Activated effector memory CD4-positive, alpha-beta T cell treated with anti-CD3 and anti-CD28 coated beads, Interleukin-2, amount 50 U/mL, for 16 hours (primary cell): ENCODE measurements around the gene TNNI2.

Experiments used
- DNase-seq: peaks from one replicate; pipeline ENCODE4 v3.0.0-alpha.2; 2020

Gene TNNI2

GRCh38 chr11:1847006-1847735, 8.4 kb downstream of the TNNI2 start:
- DNase-seq = no peak

DNA sequence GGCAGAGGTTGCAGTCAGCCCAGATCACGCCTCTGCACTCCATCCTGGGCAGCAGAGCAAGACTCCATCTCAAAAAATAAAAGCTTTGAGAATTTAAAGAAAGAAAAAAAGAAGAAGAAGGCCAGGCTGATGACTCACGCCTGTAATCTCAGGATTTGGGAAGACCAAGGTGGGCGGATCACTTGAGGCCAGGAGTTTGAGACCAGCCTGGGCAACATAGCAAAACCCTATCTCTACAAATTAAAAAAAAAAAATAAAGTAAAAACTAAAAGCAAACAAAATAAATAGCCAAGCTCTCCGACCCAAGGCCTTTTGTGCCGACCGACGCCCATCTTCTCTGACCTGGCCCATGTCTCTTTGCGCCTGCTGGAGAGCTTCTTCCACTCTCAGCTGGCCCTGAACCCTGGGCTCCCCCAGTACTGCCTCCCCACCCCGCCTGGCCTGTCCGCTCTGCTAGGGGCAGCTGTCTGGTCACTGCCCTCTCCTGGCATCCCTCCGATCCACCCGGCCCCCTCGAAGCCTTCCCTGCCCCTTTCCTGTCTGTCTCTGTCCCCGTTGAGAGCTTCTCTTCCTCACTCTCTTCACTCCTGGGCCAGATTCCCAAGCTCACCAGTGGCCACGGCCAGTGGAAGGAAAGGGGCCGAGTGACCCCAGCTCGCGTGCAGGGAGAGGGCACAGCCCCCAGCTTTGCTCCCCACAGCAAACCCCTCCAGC, 9.3 kb downstream of the TNNI2 start:
- no peak for DNase-seq

DNA sequence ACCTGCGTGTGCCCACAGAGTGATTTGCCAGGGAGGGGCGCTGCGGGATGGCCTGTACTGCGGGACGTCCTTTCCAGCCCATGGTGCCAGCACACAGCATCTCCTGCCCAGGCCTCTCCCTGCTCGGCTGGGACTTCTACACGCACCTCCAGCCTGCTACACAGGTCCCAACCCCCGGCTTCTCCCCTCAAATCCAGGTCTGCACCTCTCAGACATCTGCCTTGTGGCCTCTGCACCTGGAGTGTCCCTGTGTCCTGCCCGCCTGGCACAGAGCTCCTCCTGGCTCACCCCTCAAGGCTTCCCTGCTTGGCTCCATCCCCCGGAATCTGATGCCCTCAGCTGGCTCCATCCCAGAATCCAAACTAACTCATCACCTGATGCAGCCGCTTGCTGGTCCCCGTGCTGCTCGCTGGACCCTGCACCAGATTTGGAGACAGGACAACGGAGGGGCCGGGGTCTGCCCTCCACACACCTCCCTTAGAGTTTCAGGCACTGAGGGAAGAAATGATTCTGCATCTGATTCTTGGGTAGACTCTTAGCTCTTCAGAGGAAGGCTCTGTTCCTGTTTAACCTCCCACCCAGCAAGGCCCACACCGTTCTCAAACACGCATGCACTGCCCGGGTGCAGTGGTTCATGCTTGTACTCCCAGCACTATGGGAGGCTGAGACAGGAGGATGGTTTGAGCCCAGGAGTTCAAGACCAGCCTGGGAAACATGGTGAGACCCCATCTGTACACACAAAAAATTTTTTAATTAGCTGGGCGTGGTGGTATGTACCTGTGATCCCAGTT, 10.1 kb downstream of the TNNI2 start:
- DNase-seq = no peak

GRCh38 chr11:1851468-1852180, 12.8 kb downstream of the TNNI2 start:
- no peak for DNase-seq

DNA sequence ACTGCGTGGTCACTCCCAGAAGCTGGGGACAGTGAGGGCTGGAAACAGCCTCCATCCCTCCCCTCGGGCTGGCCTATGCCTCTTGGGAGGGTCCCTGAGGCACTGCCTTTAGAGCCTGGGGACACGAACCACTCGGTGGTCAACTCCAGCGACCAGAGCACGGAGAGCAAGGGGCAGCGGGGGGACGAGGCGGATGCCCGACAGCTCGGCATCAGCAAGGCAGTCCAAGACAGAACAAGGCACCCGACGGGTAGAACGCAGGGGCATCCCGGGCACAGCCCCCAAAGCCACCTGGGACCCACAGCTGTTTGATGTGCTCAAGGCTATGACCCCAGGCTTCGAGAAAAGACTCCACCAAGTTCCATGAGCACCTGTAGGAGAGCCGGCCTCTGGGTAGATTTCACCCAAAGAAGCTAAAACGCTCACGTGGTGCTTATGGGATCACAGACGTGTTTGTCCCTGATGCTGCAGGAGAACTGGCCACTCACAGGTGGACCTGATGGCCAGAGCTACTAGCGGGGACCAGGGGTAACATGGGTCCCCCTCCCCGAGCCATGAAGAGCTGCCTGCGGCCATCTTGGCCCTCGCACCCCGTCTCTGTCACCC, 13.6 kb downstream of the TNNI2 start:
- no peak for DNase-seq

GRCh38 chr11:1852877-1853276, 14.1 kb downstream of the TNNI2 start, which contains the start of gene LSP1:
LSP1 (plus strand) TSS chr11:1853084; CDS start chr11:1853145, 61 bp downstream.
- DNase-seq = peak; percentile 92

GRCh38 chr11:1853376-1854131, 14.8 kb downstream of the TNNI2 start:
- no peak for DNase-seq

GRCh38 chr11:1854132-1854948, 15.6 kb downstream of the TNNI2 start:
- DNase-seq = no peak

- DNase-seq = peak; percentile 76
Observed at GRCh38 chr11:1854949-1855885, 16.4 kb downstream of the TNNI2 start.

GRCh38 chr11:1855886-1856265, 17.1 kb downstream of the TNNI2 start:
- DNase-seq = no peak

GRCh38 chr11:1856306-1857005, 17.7 kb downstream of the TNNI2 start:
- no peak for DNase-seq

GRCh38 chr11:1857064-1857463, 18.3 kb downstream of the TNNI2 start:
- DNase-seq = no peak

- no peak for DNase-seq
Observed at GRCh38 chr11:1858154-1858553, 19.4 kb downstream of the TNNI2 start.

DNA sequence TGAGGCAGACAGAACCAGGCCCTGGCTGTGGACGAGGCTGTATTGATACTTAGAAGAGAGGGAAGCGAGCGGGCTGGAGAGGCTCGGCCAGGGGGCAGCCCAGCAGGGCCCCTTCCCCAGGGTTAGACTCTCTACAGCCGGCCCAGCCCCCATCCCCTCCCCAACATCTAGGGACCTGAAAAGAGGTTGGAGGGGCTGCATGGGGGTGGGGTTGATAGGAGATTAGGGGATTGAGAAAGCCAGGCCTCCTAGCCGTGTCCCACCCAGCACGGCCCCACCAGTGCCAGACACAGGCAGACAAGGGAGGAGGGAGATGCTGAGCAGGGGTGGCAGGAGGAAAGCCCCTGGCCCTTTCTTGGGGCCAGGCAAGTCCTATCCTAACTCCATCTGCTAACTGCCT, 19.8 kb downstream of the TNNI2 start:
- DNase-seq = no peak

DNA sequence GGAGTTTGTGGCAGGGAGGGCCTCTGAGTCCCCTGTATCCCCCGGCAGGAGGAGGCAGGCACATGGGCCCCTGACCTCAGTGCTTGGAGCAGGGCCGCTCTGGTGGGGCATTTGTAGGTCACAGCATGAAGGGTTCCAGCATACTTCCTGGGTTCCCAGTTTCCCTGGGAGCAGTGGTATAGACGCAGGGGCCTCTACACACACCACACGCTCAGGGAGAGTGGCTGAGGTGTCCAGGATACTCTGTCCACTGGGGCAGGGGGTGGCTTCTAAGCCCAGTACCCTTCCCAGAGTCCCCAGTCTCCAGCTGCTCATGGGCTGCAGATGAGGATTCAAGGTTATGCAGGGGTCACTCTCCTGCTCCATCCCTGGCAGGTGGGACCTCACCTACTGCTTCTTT, 20.2 kb downstream of the TNNI2 start:
- no peak for DNase-seq

DNA sequence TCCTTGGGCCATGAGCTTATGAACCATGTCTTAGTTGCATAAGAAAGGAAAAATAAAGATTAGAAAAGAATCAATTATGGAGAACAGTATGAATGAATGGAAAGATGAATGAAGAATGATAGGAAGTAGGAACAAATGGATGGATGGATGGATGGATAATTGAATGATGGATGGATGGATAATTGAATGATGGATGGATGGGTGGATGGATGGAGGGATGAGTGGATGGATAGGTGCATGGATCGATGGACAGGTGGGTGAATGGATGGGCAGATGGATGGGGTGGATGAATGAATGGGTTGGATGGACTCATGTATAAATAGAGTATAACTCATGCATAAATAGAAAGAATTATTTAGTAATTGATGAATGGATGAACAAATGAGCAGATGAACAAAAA, 21.3 kb downstream of the TNNI2 start:
- no peak for DNase-seq

- DNase-seq = no peak
Observed at GRCh38 chr11:1861435-1862411, 22.9 kb downstream of the TNNI2 start.
